Measurements from ENCODE around the gene ZNF577. TPM values are rescaled to one million over a fixed set of nuclear protein-coding genes. Genes with fewer than 3 reads are reported as not detected.

Gene ZNF577
- total and polyA plus RNA-seq, 2 donors (not counting 1 experiment from before 2014, with no cell fraction given), result 15.9 to 26.0 TPM

DNA sequence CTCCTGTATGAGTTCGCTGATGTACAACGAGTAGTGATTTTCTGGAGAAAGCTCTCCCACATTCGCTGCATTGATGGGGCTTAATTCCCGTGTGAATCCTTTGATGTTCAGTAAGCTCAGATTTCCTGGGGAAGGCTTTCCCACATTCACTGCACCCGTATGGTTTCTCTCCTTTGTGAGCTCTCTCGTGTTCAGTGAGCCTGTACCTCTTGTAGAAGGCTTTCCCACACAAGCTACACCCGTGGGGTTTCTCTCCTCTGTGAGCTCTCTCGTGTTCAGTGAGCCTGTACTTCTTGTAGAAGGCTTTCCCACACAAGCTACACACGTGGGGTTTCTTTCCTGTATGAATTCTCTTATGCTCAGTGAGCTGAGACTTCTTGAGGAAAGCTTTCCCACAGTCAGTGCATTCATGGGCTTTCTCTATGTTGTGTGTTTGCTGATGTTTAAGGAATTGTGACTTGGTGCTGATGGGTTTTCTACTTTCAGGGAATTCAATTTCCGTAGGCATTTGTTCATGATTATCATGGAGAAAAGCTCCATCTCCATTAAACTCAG, 3.5 kb upstream of the ZNF577 start:
- H3K27ac Mint-ChIP-seq, result no peak overlapping the region
- peak; percentile 15 for DNase-seq

DNA sequence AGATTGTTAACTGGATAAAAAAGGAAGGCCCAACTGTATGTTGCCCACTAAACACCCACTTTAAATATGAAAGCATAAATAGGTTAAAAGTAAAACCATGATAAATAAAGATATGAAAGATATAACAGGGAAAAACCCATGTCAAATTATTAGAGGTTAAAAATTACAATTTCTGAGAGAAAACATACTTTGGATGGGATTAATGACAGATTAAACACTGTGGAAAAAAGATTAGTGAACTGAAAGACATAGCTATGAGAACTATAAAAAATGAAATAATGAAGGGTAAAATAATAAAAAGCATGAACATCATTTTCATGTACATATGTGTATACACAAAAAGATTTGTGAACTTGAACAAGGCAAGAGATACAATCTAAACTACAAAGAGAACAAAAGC, 2.2 kb upstream of the ZNF577 start:
- ChIA-PET CTCF (no interaction called here), POLR2A (no interaction called here)
- no peak overlapping the region for H3K27ac Mint-ChIP-seq
- peaks cover 0 to 4% of the 10 kb centered on the region in 2 donors for H3K4me1 ChIP-seq (ENCODE audit: control insufficient read depth in 2 of 2, insufficient read depth in 2 of 2, low read length in 2 of 2)
- TF ChIP-seq, protein P1, sequence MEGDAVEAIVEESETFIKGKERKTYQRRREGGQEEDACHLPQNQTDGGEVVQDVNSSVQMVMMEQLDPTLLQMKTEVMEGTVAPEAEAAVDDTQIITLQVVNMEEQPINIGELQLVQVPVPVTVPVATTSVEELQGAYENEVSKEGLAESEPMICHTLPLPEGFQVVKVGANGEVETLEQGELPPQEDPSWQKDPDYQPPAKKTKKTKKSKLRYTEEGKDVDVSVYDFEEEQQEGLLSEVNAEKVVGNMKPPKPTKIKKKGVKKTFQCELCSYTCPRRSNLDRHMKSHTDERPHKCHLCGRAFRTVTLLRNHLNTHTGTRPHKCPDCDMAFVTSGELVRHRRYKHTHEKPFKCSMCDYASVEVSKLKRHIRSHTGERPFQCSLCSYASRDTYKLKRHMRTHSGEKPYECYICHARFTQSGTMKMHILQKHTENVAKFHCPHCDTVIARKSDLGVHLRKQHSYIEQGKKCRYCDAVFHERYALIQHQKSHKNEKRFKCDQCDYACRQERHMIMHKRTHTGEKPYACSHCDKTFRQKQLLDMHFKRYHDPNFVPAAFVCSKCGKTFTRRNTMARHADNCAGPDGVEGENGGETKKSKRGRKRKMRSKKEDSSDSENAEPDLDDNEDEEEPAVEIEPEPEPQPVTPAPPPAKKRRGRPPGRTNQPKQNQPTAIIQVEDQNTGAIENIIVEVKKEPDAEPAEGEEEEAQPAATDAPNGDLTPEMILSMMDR (IDR thresholded peaks at IDR 0.05), result no peak
- TF ChIP-seq EZH2 (IDR thresholded peaks at IDR 0.05; ENCODE audit: borderline replicate concordance, insufficient read depth, low read depth, low read length, poor library complexity, severe bottlenecking), result no peak
- H3K9ac ChIP-seq (ENCODE audit: low read length), result no peak overlapping the region
- intact Hi-C loops (cut with micrococcal nuclease), result loop anchor here (2.0 to 5.0 kb wide), 2 partner anchors 15 to 37 kb away; partner anchors contain the start of genes ZNF613 and ZNF649
- no peaks in the 10 kb centered on the region for H4K20me1 ChIP-seq (ENCODE audit: control insufficient read depth, insufficient read depth, low read length, poor library complexity, severe bottlenecking)
- H3K79me2 ChIP-seq (ENCODE audit: control insufficient read depth, insufficient read depth, low read length), result peaks cover 6% of the 10 kb centered on the region
- H3K27me3 Mint-ChIP-seq, result no peaks in the 10 kb centered on the region
- peaks cover 21 to 44% of the 10 kb centered on the region in 2 experiments for H3K36me3 ChIP-seq (replicated peaks in 1 of 2; ENCODE audit: control extremely low read depth in 1 of 2, control insufficient read depth in 1 of 2, extremely low read depth in 1 of 2, insufficient read depth in 2 of 2, low read length in 1 of 2)
- H3K9me3 Mint-ChIP-seq (ENCODE audit: insufficient read depth), result peaks cover 33% of the 10 kb centered on the region
- ATAC-seq (ENCODE audit: low read depth) (no peak), DNase-seq (no peak)
- H3K27ac ChIP-seq (ENCODE audit: low read length in 2 of 2), result no peak overlapping the region
- H3K4me3 ChIP-seq (ENCODE audit: control extremely low read depth in 1 of 5, extremely low read depth in 1 of 5, insufficient read depth in 1 of 5, low read depth in 2 of 5, low read length in 4 of 5), result peak overlapping the region in 1 of 5 experiments; percentile 22
- H3K9me3 ChIP-seq (ENCODE audit: control extremely low read depth in 1 of 3, control insufficient read depth in 2 of 3, insufficient read depth in 1 of 3, low read length in 2 of 3), result peaks cover 26 to 94% (median 56%) of the 10 kb centered on the region in 3 donors
- H3K27me3 ChIP-seq (replicated peaks in 1 of 4; ENCODE audit: control extremely low read depth in 1 of 4, control insufficient read depth in 3 of 4, insufficient read depth in 4 of 4, low read length in 3 of 4), result no peaks in the 10 kb centered on the region
- no peak overlapping the region for H3K4me2 ChIP-seq (replicated peaks; ENCODE audit: low read depth, low read length, poor library complexity, severe bottlenecking)
- no peaks in the 10 kb centered on the region for H3K4me1 Mint-ChIP-seq
- H3K4me3 Mint-ChIP-seq, result no peak overlapping the region
- no peak overlapping the region for H2AFZ ChIP-seq (ENCODE audit: insufficient read depth, low read depth, low read length, poor library complexity, severe bottlenecking)

More for the DNA sequence above, 3.5 kb upstream of the ZNF577 start:
- H3K4me1 Mint-ChIP-seq, result no peaks in the 10 kb centered on the region
- TF ChIP-seq EZH2 (IDR thresholded peaks at IDR 0.05; ENCODE audit: borderline replicate concordance, insufficient read depth, low read depth, low read length, poor library complexity, severe bottlenecking), result no peak
- TF ChIP-seq, protein P1 (IDR thresholded peaks at IDR 0.05), result no peak
- H3K9me3 Mint-ChIP-seq (ENCODE audit: insufficient read depth), result peaks cover 38% of the 10 kb centered on the region
- Histone ChIP-seq H3K27me3 (replicated peaks in 1 of 4; ENCODE audit: control extremely low read depth in 1 of 4, control insufficient read depth in 3 of 4, insufficient read depth in 4 of 4, low read length in 3 of 4) (no peaks in the 10 kb centered on the region), H3K9ac (ENCODE audit: low read length) (no peak overlapping the region), H3K79me2 (ENCODE audit: control insufficient read depth, insufficient read depth, low read length) (peaks cover 7% of the 10 kb centered on the region), H3K9me3 (ENCODE audit: control extremely low read depth in 1 of 3, control insufficient read depth in 2 of 3, insufficient read depth in 1 of 3, low read length in 2 of 3) (peaks cover 30 to 89% (median 61%) of the 10 kb centered on the region in 3 donors), H3K4me3 (ENCODE audit: control extremely low read depth in 1 of 5, extremely low read depth in 1 of 5, insufficient read depth in 1 of 5, low read depth in 2 of 5, low read length in 4 of 5) (no peak overlapping the region), H2AFZ (ENCODE audit: insufficient read depth, low read depth, low read length, poor library complexity, severe bottlenecking) (no peak overlapping the region), H4K20me1 (ENCODE audit: control insufficient read depth, insufficient read depth, low read length, poor library complexity, severe bottlenecking) (no peaks in the 10 kb centered on the region), H3K36me3 (replicated peaks in 1 of 2; ENCODE audit: control extremely low read depth in 1 of 2, control insufficient read depth in 1 of 2, extremely low read depth in 1 of 2, insufficient read depth in 2 of 2, low read length in 1 of 2) (peaks cover 27 to 56% of the 10 kb centered on the region in 2 experiments), H3K27ac (ENCODE audit: low read length in 2 of 2) (no peak overlapping the region), H3K4me2 (replicated peaks; ENCODE audit: low read depth, low read length, poor library complexity, severe bottlenecking) (no peak overlapping the region), H3K4me1 (ENCODE audit: control insufficient read depth in 2 of 2, insufficient read depth in 2 of 2, low read length in 2 of 2) (peaks cover 0 to 4% of the 10 kb centered on the region in 2 donors)
- no peak for ATAC-seq (ENCODE audit: low read depth)
- no peaks in the 10 kb centered on the region for H3K27me3 Mint-ChIP-seq
- ChIA-PET CTCF (no interaction called here), POLR2A (no interaction called here)
- WGBS (ENCODE audit: insufficient coverage), result 100% methylated on average over 4 of the region's 10 CpGs
- no peak overlapping the region for H3K4me3 Mint-ChIP-seq
- intact Hi-C loops (cut with micrococcal nuclease), result loop anchor here (2.0 kb wide), 1 partner anchor 14 kb away; the partner anchor contains the start of gene ZNF649
